CD4-positive, alpha-beta T cell treated with Interleukin-4 for 1 hour (primary cell): ENCODE measurements around the gene FMNL3.

Source experiments
- DNase-seq, 2 donors: peaks; one replicate each; pipeline ENCODE4 v3.0.0-alpha.2; 2020 to 2022

Gene FMNL3

DNA sequence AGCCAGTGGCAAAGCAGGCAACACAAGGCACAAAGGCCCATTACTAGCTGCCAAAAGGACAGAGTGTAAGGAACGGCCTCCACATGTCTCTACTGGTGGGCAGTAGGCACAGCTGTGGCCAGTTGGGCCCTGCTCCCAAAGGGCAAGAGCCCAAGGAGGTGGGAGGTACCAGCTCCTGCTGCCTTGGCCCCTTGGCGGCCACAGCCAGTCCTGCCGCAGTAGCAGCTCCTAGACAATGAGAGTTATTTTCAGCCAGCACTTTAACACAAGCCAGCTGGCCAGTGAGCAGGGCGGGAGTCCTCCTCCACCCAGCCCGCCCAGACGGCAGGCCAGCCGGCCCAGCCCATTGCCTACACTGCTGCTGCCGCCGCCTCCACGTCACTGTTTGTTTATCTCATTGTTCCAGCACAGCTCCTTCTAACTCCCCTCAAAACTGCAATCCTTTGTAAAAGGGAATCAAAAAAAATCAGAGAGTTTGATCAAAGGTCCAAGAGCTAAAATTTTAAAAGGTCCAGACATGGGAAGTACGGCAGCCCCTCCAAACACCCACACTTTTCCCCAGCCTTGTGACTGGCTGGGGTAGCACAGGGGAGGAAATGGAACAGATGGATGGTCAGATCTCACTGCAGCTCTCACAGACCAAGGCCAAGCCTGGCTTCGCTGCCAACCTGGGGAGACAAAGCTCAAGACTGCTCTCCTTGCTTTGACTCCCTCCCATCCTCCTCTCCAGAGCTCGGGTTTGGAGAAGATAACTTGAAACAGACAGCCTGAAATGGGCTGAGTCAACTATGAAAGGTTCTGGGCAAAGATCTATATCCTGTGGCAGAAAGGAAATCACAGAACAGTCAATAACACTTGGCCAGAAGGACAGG, 33.5 kb downstream of the FMNL3 start:
- DNase-seq, result peak in 1 of 2 donors; percentile 15

DNA sequence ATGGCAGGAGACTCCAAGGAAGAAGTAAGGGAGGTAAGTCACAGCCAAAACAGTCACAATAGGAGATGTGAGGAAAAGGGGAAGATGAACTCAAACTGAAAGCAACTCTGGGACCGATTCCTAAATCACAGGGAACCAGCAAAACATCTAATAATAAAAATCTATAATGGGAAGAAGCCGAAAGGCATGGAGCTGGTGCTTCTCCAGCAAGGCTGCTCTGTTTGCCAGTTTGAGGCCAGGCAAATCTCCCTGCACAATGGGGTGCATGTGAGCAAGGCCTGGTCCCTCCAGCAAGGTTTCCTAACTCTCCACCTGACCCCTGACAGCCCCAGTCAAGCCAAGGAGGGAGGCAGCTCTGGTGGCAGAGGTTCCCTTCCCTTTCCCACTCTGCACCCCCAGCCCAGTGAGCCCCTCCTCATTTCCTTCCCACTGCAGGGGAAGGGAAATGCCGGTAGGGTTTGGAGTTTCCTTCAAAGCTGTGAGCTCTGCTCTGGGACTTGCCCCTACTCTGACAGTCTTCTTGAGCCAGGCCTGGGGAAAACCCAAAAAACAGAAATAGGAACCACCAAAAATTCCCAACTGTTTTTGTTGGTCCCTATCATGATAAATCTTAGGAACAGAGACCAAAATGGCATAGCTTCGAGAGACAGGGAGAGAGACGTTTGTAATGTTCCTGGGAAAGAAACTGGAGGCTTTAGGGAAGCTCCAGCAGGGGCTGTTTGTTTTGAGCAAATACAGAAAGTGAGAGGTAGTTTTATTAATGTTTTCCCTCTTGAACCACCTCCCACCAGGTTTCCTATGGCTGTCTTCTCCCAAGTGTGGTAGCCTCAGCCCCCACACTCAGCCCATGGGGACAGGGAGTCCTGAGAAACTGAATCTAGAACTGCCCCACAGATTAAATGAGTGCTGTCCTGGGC, 34.6 kb downstream of the FMNL3 start:
- DNase-seq, result peak in 1 of 2 donors; percentile 7

DNA sequence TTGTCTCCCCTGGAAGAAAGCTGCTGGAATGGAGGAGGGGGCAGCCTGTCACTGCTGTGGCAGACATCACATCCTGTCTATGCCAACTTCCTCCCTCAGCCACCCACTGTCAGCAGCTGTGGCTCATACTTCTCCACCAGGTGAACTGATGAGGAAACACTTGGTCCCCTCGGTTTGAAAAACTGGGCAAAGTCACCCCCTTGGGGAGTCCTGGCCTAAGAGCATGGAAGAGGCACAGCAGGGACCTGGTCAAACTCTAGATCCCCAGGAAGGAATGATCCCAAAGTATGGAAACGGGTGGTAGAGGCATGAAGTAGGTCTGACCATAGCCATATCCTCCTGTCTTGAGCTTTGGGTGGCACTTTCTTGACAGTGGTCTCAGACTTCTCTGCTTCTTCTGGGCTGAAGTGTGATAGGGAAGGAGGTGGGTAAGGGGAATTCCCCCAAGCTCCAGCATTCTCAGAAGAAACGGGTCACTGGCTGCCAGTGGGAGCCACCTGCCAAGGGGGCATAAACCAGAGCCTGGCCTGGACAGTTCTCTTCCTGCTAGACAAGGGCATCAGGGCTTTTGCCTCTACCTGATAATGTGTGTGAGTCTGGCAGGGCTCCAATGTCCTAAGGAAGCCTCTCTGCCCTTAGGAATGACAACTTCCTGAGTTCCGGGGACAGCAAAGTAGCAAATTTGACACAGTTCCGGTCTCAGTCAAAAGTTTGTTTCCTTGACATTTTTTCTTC, 36.0 kb downstream of the FMNL3 start:
- peak; percentile 79 to 82 for DNase-seq

DNA sequence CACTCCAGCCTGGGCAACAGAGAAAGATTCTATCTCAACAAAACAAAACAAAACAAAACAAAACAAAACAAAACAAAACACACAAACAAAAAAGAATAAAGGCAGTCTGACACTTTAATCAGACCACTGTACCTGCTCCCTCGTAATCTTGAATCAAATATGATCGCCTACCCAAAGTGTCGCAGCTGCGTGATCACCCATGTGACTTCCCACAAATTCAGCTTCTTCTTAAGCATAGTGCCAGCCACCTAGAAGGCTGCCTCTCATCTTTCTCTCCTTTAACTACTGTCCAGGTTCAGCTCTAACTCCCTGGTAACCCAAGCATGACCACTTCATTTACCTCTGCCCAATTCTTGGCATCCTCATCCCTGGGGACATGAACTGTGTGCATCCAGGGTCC, 37.4 kb downstream of the FMNL3 start:
- DNase-seq, result peak; percentile 8 to 40

DNA sequence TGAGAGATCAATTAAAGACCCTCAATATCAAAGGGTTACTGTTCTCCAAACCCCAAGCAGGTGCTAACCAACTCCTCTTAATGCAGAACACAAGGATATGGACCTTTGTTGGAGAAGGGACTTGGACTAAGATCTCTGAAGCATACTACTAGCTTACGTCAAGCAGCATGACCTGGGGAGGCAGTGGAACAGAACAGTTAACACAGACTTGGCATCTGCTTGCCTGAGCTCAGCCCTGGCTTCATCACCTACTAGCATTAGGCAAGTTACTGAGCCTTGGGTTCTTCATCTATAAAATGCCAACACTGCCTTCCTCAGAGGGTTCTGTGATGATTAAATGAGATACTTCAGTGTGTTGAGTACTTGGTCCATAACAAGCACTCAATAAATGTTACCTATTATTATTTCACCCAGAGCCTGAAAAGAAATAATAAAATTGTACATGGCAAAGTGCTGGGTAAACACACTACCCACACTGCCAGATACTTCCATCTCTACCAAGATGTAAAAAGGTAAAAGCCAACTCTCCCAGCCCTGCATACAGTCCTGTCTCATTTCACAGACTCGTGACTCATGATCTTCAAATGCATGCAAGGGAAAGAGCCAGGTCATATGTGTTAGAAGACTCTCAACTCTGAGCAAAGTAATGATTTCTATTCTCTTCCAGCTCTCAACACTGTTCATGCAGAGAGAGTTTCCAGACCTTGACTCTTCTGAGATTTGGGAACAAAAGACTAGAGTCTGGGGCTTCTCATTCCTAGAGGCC, 39.7 kb downstream of the FMNL3 start:
- no peak for DNase-seq

DNA sequence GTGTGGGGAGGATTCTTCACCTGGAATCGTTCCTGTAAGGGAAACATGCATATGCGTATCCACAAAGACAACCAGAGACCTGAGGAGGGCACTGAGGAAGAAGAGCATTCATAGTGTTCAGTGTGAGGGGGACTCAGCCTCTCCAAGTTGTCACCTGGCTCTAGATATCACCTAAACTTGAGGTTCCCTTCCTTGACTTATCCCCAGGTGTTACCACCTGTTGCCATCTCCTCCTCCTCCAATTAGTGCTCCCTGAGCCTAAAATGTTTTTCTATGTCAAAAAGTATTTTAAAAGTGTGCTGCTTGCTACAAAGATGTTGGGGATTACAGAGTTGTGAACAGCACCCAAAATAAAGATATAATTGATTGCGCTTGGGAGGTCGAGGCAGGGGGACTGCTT, 41.0 kb downstream of the FMNL3 start:
- DNase-seq, result no peak

DNA sequence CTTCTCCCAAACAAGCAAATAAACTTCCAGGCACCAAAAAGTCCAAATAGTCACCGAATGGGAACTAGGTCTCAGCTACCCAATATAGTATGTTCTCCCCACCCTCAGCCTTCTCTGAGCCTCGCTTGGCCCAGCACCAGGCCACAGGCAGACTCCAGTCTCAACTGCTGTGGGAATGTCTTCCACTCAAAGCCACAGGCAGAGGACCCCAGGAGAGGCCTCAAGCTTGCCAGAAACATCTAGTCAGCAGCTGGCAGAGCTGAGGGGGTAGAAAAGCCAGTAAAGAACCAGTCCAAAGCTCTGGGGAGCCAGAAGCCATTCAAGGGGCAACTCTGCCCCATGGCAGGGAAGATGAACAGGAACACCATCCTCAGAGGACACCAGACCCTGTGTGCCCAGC, 41.8 kb downstream of the FMNL3 start:
- no peak for DNase-seq

DNA sequence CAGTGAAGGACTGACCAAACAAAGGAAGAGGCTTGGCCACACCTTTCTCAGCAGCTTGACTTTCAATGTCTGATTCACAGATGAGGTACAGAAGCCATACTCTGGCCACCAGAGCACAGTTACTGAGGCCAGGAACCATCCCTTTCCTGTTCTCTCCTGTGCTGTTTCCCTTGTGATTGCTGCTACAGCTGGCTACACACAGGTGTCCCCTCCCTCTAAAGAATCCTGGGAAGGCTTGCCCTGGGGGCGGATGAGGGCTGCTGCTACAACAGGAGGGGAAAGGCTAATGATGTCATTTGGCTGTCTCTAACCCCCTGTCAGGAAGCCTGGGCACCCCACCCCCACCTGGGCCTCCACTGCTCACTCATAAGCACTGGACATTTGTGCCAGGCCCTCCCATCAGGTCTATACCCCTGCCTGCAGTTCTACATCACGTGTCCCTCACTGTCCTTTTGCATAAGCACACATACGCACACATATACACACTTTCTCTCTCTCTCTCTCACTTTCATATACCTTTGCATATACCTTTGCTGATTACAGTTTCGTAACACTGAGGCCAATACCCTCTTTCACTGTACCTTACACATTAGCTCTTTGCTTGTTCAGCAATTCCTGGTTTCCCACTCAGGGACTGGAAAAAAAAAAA, 42.5 kb downstream of the FMNL3 start:
- DNase-seq, result no peak

DNA sequence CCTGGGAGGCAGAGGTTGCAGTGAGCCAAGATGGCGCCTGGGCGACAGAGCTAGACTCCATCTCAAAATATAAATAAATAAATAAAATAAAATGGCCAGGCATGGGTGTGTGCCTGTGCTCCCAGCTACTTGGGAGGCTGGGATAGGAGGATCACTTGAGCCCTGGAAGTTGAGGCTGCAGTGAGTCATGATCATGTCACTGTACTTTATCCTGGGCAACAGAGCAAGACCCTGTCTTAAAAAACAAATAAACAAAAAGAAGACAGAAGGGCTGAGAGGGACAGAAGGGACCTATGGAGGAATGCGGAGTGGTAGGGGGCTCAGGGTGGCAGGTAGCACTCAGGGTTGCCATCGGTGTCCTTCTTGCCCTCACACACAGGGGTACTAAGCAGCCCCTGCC, 43.0 kb downstream of the FMNL3 start:
- DNase-seq, result no peak

DNA sequence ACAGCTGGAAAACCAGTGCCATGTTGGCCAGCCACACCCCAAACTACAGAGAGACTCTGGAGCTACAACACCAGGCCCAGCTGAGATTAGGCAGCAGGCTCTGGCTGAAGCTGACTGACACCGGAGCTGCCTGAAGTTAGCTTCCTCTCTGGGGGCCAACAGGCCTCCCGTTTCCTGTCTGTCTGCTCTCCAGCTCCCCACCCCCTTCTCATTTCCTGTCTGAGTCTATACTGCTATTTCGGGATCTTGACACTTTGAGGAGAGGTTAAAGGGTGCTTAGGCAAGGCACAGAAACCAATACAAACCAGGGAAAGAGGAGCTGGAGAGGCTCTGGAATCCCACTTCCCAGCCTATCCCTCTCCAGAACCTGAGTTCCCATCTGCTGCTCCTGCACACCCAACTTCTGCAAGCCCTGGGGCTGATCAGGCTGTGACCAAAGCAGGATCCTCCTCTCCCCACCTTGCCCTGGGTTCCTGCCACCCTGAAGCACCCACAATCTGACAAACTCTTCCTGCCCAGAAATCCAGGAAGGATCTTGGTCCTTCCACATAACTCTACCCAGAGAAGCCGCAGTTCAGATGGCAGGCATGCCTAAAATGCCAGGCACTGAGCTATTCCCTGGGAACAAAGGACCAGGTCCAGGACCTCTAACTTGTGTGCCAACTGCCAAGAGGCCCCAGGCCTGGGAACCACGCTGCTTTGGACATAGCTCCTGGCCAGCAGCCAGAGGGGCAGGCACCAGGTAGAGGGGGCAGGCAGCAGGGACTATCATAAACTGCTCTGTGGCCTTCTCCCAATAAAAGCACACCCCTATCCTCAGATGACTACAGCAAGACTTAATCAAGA, 44.0 kb downstream of the FMNL3 start:
- peak; percentile 87 to 91 for DNase-seq

DNA sequence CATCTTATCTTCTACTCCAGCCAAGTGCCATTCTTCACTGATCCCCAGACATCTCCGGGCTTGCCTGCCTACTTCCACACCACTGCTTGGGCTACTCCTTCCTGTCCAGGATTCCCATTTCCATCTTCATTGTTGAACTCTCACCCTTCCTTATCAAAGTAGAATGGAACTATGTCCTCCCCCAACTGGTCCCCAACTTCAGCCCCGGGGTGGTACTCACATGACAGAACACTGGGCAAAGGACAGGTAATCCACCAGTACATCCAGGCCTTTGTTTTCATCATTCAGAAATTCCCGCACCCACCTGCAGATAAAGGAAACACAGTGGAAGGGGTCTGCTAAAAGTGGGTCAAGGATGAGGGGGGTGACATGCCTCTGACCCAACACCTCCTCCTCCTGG, 45.5 kb downstream of the FMNL3 start:
- DNase-seq, result no peak

DNA sequence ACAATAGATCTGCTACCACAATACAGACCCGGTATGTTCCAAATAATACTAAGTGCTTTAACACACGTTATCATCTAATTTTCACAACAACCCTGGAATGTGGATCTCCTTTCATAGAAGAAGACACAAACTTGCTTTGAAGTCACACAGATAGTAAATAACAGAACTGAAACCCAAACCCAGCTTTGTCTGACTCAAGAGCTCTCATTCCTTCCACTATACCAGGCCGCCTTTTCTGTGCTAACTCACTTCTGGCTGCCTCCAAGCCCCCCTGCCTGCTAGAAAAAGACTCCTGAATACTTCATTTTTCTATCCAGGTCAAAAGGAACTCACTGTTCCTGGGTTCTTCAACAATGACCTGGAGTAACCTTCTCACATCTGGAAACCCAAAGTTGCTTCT, 46.0 kb downstream of the FMNL3 start:
- peak in 1 of 2 donors; percentile 26 for DNase-seq

DNA sequence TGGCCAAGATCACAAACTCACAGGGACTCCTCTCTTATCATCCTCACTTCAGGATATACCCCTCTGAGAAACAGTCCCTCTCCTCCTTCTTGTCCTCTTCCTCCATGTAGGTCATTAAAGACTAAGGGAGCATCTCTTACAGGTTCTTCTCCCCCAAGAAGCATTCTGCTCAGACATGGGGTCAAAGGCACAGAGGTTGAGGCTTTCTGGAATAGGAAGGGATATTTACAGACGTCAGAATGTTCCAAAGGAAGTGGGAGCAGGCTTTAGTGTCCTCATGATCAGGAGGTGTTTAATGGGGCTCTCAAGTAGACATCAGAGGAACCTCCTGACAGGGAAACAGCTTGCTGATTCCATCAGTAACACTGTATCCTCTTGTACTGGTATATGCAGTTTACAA, 47.5 kb downstream of the FMNL3 start:
- DNase-seq, result no peak

DNA sequence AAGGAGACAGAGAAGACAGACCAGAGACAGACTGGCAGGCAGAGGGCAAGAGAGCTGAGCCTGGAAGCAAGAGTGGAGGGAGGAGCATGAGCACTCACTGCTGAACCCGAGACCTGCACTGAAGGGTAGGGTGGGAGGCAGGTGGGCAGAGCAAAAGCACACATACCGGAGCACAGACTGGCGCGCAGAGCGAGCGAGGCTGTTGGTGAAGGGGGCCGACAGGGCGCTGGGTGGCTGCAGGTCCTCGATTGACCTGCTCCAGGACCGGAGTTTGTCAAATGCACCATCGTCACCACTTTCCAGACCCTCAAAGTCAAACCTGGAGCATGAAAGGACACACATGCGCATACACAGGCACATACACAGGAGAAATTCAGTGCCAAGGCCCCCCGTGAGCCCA, 48.9 kb downstream of the FMNL3 start:
- no peak for DNase-seq

DNA sequence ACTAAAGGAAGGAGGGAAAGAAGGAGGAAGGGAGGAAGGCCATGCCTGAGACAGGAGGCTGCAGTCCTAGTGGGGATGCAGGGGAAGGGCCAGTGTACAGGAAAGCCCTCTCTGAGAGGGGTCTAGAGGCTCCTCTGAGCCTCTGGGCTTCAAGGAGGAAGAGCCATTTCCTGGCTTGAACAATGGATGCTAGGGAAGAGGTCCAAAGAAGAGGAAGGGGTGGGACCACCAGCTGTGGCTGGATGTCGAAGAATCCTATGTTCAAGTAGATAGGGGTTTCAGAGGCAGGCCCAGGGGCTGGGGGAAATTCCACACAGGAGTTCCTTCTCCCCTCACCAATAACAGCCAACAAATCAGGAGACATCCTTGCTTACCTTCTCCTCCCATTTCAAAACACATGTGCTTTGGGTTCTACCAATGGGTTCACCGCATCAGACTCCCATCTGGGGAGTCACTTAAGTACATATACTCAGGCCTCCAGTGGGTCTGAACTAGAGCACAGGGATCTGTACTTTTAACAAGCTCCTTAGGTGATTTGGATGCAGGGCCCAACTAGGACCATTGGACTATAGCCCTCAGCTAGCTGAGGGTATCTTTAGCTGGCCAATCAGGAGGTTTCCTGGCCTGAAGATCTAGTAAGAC, 51.5 kb downstream of the FMNL3 start:
- DNase-seq, result no peak

DNA sequence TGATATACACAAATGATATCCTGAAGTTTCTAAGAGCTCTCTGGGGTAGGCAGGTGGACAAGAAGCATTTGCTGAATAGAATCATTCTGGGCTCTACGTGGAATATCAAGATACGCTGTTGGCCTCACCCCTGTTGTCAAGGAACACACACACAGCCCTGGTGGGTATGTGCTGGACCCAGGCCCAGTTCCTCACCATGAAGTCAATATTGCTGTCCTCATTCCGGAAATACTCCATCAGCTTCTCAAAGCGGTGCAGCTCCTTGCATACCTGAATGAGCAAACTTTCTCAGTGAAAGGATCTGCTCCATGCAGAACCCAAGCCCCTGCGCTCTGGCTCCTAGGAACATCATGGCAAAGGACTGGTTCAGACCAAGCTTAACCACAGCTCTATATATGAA, 52.5 kb downstream of the FMNL3 start:
- DNase-seq, result no peak

DNA sequence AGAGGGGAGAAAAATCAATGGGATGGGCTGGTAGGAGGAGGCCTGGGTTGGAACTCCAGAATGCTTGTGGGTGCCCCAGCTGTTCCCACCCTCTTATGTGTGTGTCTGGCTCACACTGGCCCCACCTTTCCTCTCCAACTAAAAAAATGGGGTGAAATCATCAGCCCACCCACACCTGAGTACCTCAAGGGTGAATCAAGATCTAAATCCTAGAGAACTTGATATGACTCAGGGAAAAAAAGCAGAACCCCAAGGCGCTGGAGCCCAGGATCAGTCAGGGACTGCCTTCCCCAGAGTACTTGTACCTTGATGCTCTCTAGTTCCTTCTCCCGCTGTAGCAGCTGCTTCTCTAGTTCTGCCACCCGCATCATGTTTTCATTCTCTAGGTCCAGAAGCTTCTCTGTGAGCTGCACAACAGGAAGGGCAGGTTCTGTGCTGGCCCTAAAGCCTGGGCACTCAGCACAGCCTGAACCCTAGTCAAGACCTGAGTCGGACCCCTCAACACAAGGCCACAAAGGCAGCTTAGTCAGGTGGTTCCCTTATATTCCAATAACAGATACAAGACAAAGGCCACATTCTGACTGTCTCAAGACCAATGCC, 54.2 kb downstream of the FMNL3 start:
- DNase-seq, result no peak

DNA sequence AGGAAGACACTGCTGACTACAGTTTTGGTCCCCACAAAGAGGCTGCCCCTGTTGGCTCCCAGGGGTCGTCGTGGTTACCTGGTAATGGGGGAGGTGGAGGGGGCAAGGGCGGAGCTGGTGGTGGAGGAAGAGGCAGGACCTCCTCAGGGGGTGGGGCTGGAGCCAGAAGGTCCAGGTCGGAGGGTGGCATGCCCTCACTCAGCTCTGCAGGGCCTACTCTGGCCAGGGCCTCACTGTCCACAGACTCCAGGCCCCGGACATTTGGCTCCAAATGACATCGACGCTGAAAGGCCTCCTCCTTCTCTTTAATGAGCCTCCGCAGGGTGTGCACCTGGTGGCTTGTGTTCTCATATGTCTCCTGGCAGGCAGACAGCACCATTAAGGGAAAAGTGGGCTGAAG, 55.4 kb downstream of the FMNL3 start:
- no peak for DNase-seq

DNA sequence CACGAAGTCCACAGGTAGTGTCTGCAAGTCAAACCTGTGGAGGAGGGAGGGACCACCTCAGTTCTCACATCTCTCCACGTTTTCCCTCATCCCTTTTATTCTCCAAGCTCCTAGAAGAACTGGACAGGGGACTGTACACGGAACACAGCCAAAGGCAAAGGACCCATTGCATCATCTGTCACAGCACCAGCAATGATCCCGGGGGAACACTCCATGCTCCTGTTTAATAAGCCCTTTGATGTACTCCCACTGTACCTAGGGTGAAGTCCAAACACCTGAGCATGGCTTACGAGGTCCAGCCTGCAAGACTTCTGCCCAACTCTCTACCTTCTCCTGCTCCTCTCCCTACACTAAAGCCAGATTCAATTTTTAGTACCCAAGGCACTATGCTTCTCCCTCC, 57.3 kb downstream of the FMNL3 start:
- DNase-seq, result no peak

DNA sequence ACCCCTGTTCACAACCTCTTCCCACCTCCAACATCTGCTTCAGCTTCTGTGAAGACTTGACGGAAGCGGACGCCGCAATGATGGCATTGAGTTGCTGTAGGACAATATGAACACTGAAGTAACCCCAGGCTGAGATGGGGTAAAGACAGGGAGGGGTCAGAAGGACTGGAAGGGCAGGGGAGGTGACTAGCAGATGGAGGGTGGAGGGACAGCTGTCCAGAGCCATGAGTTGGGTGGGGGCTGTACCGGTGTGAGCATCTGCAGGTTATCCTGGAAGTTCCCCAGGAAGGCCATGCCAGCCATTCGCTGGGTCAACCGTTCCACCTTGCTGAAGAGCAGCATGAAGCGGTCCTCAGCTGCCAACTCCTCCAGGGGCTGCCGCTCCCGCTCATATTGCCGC, 57.8 kb downstream of the FMNL3 start:
- no peak for DNase-seq
